ENCODE results near the gene PIP5KL1. TPM values are rescaled to one million over a fixed set of nuclear protein-coding genes. Genes with fewer than 3 reads are reported as not detected.

Gene PIP5KL1
- total RNA-seq, 2 experiments from 2014 or later, result 0.95 to 4.4 TPM

- Histone ChIP-seq H3K4me3 (ENCODE audit: low read depth, low read length, poor library complexity, severe bottlenecking) (peak overlapping the region; percentile 67), H3K4me1 (ENCODE audit: insufficient read depth, low read length, poor library complexity, severe bottlenecking) (peaks cover 55% of the 10 kb centered on the region), H3K36me3 (ENCODE audit: insufficient read depth, low read length) (peaks cover 15% of the 10 kb centered on the region; the same call in 1 of the 2 replicates), H3K27ac (ENCODE audit: low read depth, low read length, poor library complexity, severe bottlenecking) (no peak overlapping the region), H3K9me2 (ENCODE audit: insufficient read depth, low read length) (no peaks in the 10 kb centered on the region), H2AFZ (ENCODE audit: low read length) (no peak overlapping the region), H3K9me3 (ENCODE audit: low read length) (no peaks in the 10 kb centered on the region), H3K79me2 (ENCODE audit: insufficient read depth, low read depth, low read length) (peaks cover 11% of the 10 kb centered on the region; the same call in 1 of the 2 replicates), H4K20me1 (ENCODE audit: insufficient read depth, low read length) (peaks cover 10% of the 10 kb centered on the region; the same call in 1 of the 2 replicates), H3K4me2 (ENCODE audit: low read length) (peak overlapping the region; percentile 86)
- no peak for TF ChIP-seq CTCF (conservative IDR thresholded peaks at IDR 0.05; ENCODE audit: low read length)
- no peak for TF ChIP-seq EZH2phosphoT487 (IDR thresholded peaks at IDR 0.05; ENCODE audit: borderline replicate concordance, low read depth, low read length)
- CTCF ChIA-PET (ENCODE audit: unreplicated experiment), result no interaction called here
- intact Hi-C loops (cut with micrococcal nuclease; ENCODE audit: unreplicated experiment), result no loop called here
- BruUV-seq (replicated peaks), result no TSS peak
- POLR2A ChIA-PET, result no interaction called here
- no peak for DNase-seq (ENCODE audit: low spot score)
Observed at GRCh38 chr9:127931092-127931881, 710 bp upstream of the PIP5KL1 start.

GRCh38 chr9:127929625-127929979 lies 975 bp downstream of the PIP5KL1 start:
- ChIA-PET CTCF (ENCODE audit: unreplicated experiment) (no interaction called here), POLR2A (interaction anchor here (1.1 kb wide), 1 partner anchor 12 kb away, joined by 3 read pairs; no protein-coding TSS in a partner anchor)
- Histone ChIP-seq H3K4me3 (ENCODE audit: low read depth, low read length, poor library complexity, severe bottlenecking) (no peak overlapping the region), H3K4me1 (ENCODE audit: insufficient read depth, low read length, poor library complexity, severe bottlenecking) (peaks cover 41% of the 10 kb centered on the region), H3K79me2 (ENCODE audit: insufficient read depth, low read depth, low read length) (no peaks in the 10 kb centered on the region), H2AFZ (ENCODE audit: low read length) (no peak overlapping the region), H3K9me3 (ENCODE audit: low read length) (no peaks in the 10 kb centered on the region), H3K9me2 (ENCODE audit: insufficient read depth, low read length) (no peaks in the 10 kb centered on the region), H3K4me2 (ENCODE audit: low read length) (no peak overlapping the region; the same call in 1 of the 2 replicates), H4K20me1 (ENCODE audit: insufficient read depth, low read length) (no peaks in the 10 kb centered on the region), H3K36me3 (ENCODE audit: insufficient read depth, low read length) (peaks cover 3% of the 10 kb centered on the region; the same call in 1 of the 2 replicates), H3K27ac (ENCODE audit: low read depth, low read length, poor library complexity, severe bottlenecking) (no peak overlapping the region)
- DNase-seq (ENCODE audit: low spot score), result no peak
- intact Hi-C loops (cut with micrococcal nuclease; ENCODE audit: unreplicated experiment), result loop anchor here (10.0 kb wide), 1 partner anchor 425 kb away; no protein-coding TSS in a partner anchor
- TF ChIP-seq CTCF (conservative IDR thresholded peaks at IDR 0.05; ENCODE audit: low read length) (no peak), EZH2phosphoT487 (IDR thresholded peaks at IDR 0.05; ENCODE audit: borderline replicate concordance, low read depth, low read length) (no peak)
- BruUV-seq (replicated peaks), result no TSS peak

All from OCI-LY7 (cell line).